Hepatocyte (in vitro differentiated cells): ENCODE data around the gene B4GALT4.

ENCODE experiments used
- CTCF ChIP-seq: fragments of 200-600 bp; sonication (generic); IDR thresholded peaks from 2 replicates; pipeline ENCODE4 v1.5.1; 2016; ENCODE audit warnings: antibody characterized with exemption, mild to moderate bottlenecking; ENCODE audit not compliant: poor library complexity
- EZH2 ChIP-seq: fragments of 200-600 bp; sonication (generic); IDR thresholded peaks from 2 replicates; pipeline ENCODE4 v1.6.1; 2016; ENCODE audit warnings: antibody characterized with exemption, mild to moderate bottlenecking, borderline replicate concordance

GRCh38 chr3:119255214-119255613 lies 14.5 kb upstream of the B4GALT4 start:
- no peak for TF ChIP-seq CTCF
- TF ChIP-seq EZH2 = no peak
